Measurements from ENCODE around the gene PSMB9. TPM values are rescaled to one million over a fixed set of nuclear protein-coding genes. Genes with fewer than 3 reads are reported as not detected.

PSMB9 gene
- total RNA-seq, 1 donor = 20.3 TPM

DNA sequence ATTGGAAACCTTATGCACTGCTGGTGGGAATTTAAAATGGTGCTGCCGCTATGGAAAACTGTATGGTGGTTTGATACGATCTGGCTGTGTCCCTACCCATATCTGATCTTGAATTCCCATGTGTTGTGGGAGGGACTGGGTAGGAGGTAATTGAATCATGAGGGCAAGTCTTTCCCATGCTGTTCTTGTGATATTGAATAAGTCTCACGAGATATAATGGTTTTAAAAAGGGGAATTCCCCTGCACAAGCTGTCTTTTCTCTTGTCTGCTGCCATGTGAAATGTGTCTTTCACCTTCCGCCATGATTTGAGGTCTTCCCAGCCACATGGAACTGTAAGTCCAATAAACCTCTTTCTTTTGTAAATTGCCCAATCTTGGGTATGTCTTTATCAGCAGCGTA lies 20.3 kb upstream of the PSMB9 start:
- Histone ChIP-seq H3K27me3 (ENCODE audit: insufficient read depth, low read length) (no peaks in the 10 kb centered on the region), H3K9me3 (ENCODE audit: low read depth, low read length) (no peaks in the 10 kb centered on the region), H3K36me3 (ENCODE audit: insufficient read depth, low read length) (peaks cover 29% of the 10 kb centered on the region), H3K4me3 (ENCODE audit: insufficient read depth, low read length) (no peak overlapping the region), H2AFZ (ENCODE audit: low read length) (no peak overlapping the region), H3K27ac (ENCODE audit: low read depth, low read length) (no peak overlapping the region), H3K79me2 (ENCODE audit: insufficient read depth, low read length) (peaks cover 5% of the 10 kb centered on the region), H3K4me1 (ENCODE audit: insufficient read depth, low read length) (peaks cover 9% of the 10 kb centered on the region), H3K4me2 (ENCODE audit: insufficient read depth, low read length) (no peak overlapping the region), H4K20me1 (ENCODE audit: insufficient read depth, low read length) (no peaks in the 10 kb centered on the region)
- no peak for DNase-seq (ENCODE audit: insufficient read length, low spot score, missing footprints)
- no peak for TF ChIP-seq CTCF (IDR thresholded peaks at IDR 0.05; ENCODE audit: extremely low read depth, low read depth, low read length)

- Histone ChIP-seq H3K79me2 (ENCODE audit: insufficient read depth, low read length) (peaks cover 5% of the 10 kb centered on the region), H3K4me3 (ENCODE audit: insufficient read depth, low read length) (no peak overlapping the region), H2AFZ (ENCODE audit: low read length) (no peak overlapping the region), H3K36me3 (ENCODE audit: insufficient read depth, low read length) (peaks cover 22% of the 10 kb centered on the region), H3K9me3 (ENCODE audit: low read depth, low read length) (no peaks in the 10 kb centered on the region), H3K4me2 (ENCODE audit: insufficient read depth, low read length) (no peak overlapping the region), H3K27me3 (ENCODE audit: insufficient read depth, low read length) (no peaks in the 10 kb centered on the region), H3K27ac (ENCODE audit: low read depth, low read length) (no peak overlapping the region), H3K4me1 (ENCODE audit: insufficient read depth, low read length) (peaks cover 9% of the 10 kb centered on the region), H4K20me1 (ENCODE audit: insufficient read depth, low read length) (no peaks in the 10 kb centered on the region)
- peak; percentile 53 for DNase-seq (ENCODE audit: insufficient read length, low spot score, missing footprints)
- no peak for TF ChIP-seq CTCF (IDR thresholded peaks at IDR 0.05; ENCODE audit: extremely low read depth, low read depth, low read length)
Observed at GRCh38 chr6:32835167-32835893, 18.7 kb upstream of the PSMB9 start.

DNA sequence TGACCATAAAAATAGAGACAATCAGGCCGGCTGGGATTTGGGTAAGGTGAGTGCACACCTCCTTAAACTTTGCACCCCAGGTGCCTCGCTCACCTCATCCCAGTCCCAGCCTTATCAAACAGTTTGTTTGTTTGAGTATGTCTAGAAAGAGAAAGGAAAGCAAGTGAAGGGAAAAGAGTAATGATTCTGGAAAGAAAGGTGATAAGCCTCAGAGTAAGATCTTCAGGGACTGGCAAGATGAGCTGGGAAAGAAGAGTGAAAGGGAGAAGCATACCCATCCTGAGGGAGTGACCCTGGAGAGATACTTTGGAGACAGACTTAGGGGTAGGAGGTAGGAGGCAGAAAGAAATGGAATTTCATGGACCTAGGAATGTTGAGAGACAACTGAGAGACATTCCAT lies 17.1 kb upstream of the PSMB9 start:
- no peak overlapping the region for H3K4me3 ChIP-seq (ENCODE audit: insufficient read depth, low read length)
- H3K36me3 ChIP-seq (ENCODE audit: insufficient read depth, low read length) = peaks cover 27% of the 10 kb centered on the region
- H3K4me1 ChIP-seq (ENCODE audit: insufficient read depth, low read length) = peaks cover 9% of the 10 kb centered on the region
- peaks cover 6% of the 10 kb centered on the region for H3K79me2 ChIP-seq (ENCODE audit: insufficient read depth, low read length)
- no peak overlapping the region for H2AFZ ChIP-seq (ENCODE audit: low read length)
- no peak for DNase-seq (ENCODE audit: insufficient read length, low spot score, missing footprints)
- no peaks in the 10 kb centered on the region for H3K9me3 ChIP-seq (ENCODE audit: low read depth, low read length)
- no peaks in the 10 kb centered on the region for H3K27me3 ChIP-seq (ENCODE audit: insufficient read depth, low read length)
- peak overlapping the region; percentile 90 for H3K4me2 ChIP-seq (ENCODE audit: insufficient read depth, low read length)
- no peak overlapping the region for H3K27ac ChIP-seq (ENCODE audit: low read depth, low read length)
- TF ChIP-seq CTCF (IDR thresholded peaks at IDR 0.05; ENCODE audit: extremely low read depth, low read depth, low read length) = no peak
- no peaks in the 10 kb centered on the region for H4K20me1 ChIP-seq (ENCODE audit: insufficient read depth, low read length)

DNA sequence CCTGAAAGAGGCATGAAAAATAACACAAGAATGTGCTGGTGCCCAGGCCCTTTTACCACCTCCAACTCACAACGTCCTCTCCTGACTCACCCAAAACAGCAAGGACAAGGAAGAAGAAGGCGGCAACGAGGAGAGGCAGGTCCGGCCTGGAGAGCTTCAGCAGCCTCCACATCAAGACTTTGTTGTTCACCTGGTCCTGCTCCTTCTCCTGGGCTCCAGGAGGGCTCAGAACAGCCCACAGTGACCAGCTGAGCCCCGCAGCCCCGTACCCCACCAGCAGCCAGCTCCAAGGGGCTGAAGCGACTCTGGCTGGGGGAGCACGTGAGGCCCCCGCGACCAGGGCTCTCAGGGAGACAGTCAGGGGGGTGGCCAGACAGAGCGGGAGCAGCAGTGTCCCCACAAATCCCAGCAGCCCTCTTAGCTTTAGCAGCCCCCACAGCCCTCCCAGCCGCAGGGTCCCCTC lies 16.3 kb upstream of the PSMB9 start:
- TF ChIP-seq CTCF (IDR thresholded peaks at IDR 0.05; ENCODE audit: extremely low read depth, low read depth, low read length) = no peak
- Histone ChIP-seq H3K27me3 (ENCODE audit: insufficient read depth, low read length) (no peaks in the 10 kb centered on the region), H3K27ac (ENCODE audit: low read depth, low read length) (peak overlapping the region; percentile 79), H3K4me1 (ENCODE audit: insufficient read depth, low read length) (peaks cover 9% of the 10 kb centered on the region), H4K20me1 (ENCODE audit: insufficient read depth, low read length) (no peaks in the 10 kb centered on the region), H3K79me2 (ENCODE audit: insufficient read depth, low read length) (peaks cover 12% of the 10 kb centered on the region), H3K4me3 (ENCODE audit: insufficient read depth, low read length) (peak overlapping the region; percentile 90), H3K36me3 (ENCODE audit: insufficient read depth, low read length) (peaks cover 30% of the 10 kb centered on the region), H3K9me3 (ENCODE audit: low read depth, low read length) (no peaks in the 10 kb centered on the region), H3K4me2 (ENCODE audit: insufficient read depth, low read length) (peak overlapping the region; percentile 90), H2AFZ (ENCODE audit: low read length) (peak overlapping the region; percentile 90)
- DNase-seq (ENCODE audit: insufficient read length, low spot score, missing footprints) = no peak
